H9 (cell line): ENCODE data around the gene IFNG-AS1. TPM values are rescaled to one million over a fixed set of nuclear protein-coding genes. Genes with fewer than 3 reads are reported as not detected.

Experiments
- DNase-seq: peaks from one replicate; pipeline ENCODE4 v3.0.0-alpha.2; 2017
- H2AFZ ChIP-seq: one replicate; pipeline ENCODE4 v1.6.1; 2013; ENCODE audit warnings: mild to moderate bottlenecking, low read length, control low read depth, moderate library complexity
- H2AK5ac ChIP-seq: 2 replicates; pipeline ENCODE4 v1.6.1; 2013; ENCODE audit warnings: low read length, control low read depth, mixed read lengths; ENCODE audit not compliant: insufficient read length
- H2BK120ac ChIP-seq: one replicate; pipeline ENCODE4 v1.6.1; 2013; ENCODE audit warnings: low read depth, mild to moderate bottlenecking, low read length, control low read depth, inconsistent platforms; ENCODE audit not compliant: poor library complexity, severe bottlenecking
- H2BK12ac ChIP-seq: 2 replicates; pipeline ENCODE4 v1.6.1; 2013; ENCODE audit warnings: low read length, control low read depth, mixed read lengths, low read depth; ENCODE audit not compliant: insufficient read length
- H2BK15ac ChIP-seq: 2 replicates; pipeline ENCODE4 v1.6.1; 2013; ENCODE audit warnings: low read depth, low read length, control low read depth
- H2BK20ac ChIP-seq: one replicate; pipeline ENCODE4 v1.6.1; 2013; ENCODE audit warnings: low read depth, mild to moderate bottlenecking, low read length, control low read depth, inconsistent platforms; ENCODE audit not compliant: poor library complexity, severe bottlenecking
- H2BK5ac ChIP-seq: 2 replicates; pipeline ENCODE4 v1.6.1; 2013; ENCODE audit warnings: low read length, control low read depth, mixed read lengths; ENCODE audit not compliant: insufficient read length
- H3K14ac ChIP-seq: 2 replicates; pipeline ENCODE4 v1.6.1; 2013; ENCODE audit warnings: low read length, control low read depth; ENCODE audit not compliant: insufficient read depth
- H3K18ac ChIP-seq: 2 replicates; pipeline ENCODE4 v1.6.1; 2013; ENCODE audit warnings: low read depth, mild to moderate bottlenecking, mixed read lengths, low read length, control low read depth; ENCODE audit not compliant: insufficient read length
- H3K23ac ChIP-seq: 2 replicates; pipeline ENCODE4 v1.6.1; 2013; ENCODE audit warnings: low read length, control low read depth, mixed read lengths, low read depth; ENCODE audit not compliant: insufficient read length
- H3K23me2 ChIP-seq: 2 replicates; pipeline ENCODE4 v1.6.1; 2013; ENCODE audit warnings: low read depth, mild to moderate bottlenecking, mixed read lengths, low read length, control low read depth; ENCODE audit not compliant: insufficient read length, poor library complexity, severe bottlenecking
- H3K27ac ChIP-seq: 2 replicates; pipeline ENCODE4 v1.5.1; 2013; ENCODE audit warnings: low read length, control low read depth, mixed read lengths, low read depth; ENCODE audit not compliant: insufficient read length
- H3K27me3 ChIP-seq: 2 replicates; pipeline ENCODE4 v1.6.1; 2013; ENCODE audit warnings: low read length, control low read depth, inconsistent platforms; ENCODE audit not compliant: insufficient read depth
- H3K4ac ChIP-seq: 2 replicates; pipeline ENCODE4 v1.6.1; 2013; ENCODE audit warnings: low read depth, mild to moderate bottlenecking, control low read depth, inconsistent platforms, low read length, moderate library complexity
- H3K4me1 ChIP-seq: 2 replicates; pipeline ENCODE4 v1.6.1; 2013; ENCODE audit warnings: low read length, control low read depth, inconsistent platforms; ENCODE audit not compliant: insufficient read depth
- H3K4me2 ChIP-seq: 2 replicates; pipeline ENCODE4 v1.6.1; 2013; ENCODE audit warnings: low read length, control low read depth, mixed read lengths; ENCODE audit not compliant: insufficient read length, insufficient read depth
- H3K56ac ChIP-seq: 2 replicates; pipeline ENCODE4 v1.6.1; 2013; ENCODE audit warnings: low read depth, mild to moderate bottlenecking, mixed read lengths, low read length, control low read depth; ENCODE audit not compliant: insufficient read length
- H3K79me1 ChIP-seq: 2 replicates; pipeline ENCODE4 v1.6.1; 2013; ENCODE audit warnings: low read depth, mild to moderate bottlenecking, moderate library complexity, low read length, control low read depth, inconsistent platforms; ENCODE audit not compliant: insufficient read depth, poor library complexity, severe bottlenecking
- H3K79me2 ChIP-seq: 2 replicates; pipeline ENCODE4 v1.6.1; 2013; ENCODE audit warnings: low read length, control low read depth, inconsistent platforms; ENCODE audit not compliant: insufficient read depth
- H3K9ac ChIP-seq: 2 replicates; pipeline ENCODE4 v1.6.1; 2013; ENCODE audit warnings: low read length, control low read depth, mixed read lengths; ENCODE audit not compliant: insufficient read length; ENCODE audit errors: extremely low read depth
- H3K9me3 ChIP-seq: one replicate; pipeline ENCODE4 v1.6.1; 2013; ENCODE audit warnings: low read depth, low read length, inconsistent platforms; ENCODE audit not compliant: control insufficient read depth
- H3T11ph ChIP-seq: one replicate; pipeline ENCODE4 v1.6.1; 2013; ENCODE audit warnings: mild to moderate bottlenecking, low read length, control low read depth, inconsistent platforms
- H4K20me1 ChIP-seq: one replicate; pipeline ENCODE4 v1.6.1; 2013; ENCODE audit not compliant: control insufficient read depth, insufficient read length, insufficient read depth
- H4K5ac ChIP-seq: 2 replicates; pipeline ENCODE4 v1.6.1; 2013; ENCODE audit warnings: low read depth, mild to moderate bottlenecking, mixed read lengths, low read length, control low read depth; ENCODE audit not compliant: insufficient read length
- H4K8ac ChIP-seq: replicated peaks from 2 replicates; pipeline ENCODE4 v1.6.1; 2013; ENCODE audit warnings: low read length, control low read depth, mixed read lengths, low read depth; ENCODE audit not compliant: insufficient read length
- H4K91ac ChIP-seq: 2 replicates; pipeline ENCODE4 v1.6.1; 2013; ENCODE audit warnings: low read depth, mild to moderate bottlenecking, moderate library complexity, mixed read lengths, low read length, control low read depth; ENCODE audit not compliant: insufficient read length
- H3K27ac Mint-ChIP-seq, 3 experiments: 2 replicates in 2 of 3; 3 replicates in 1 of 3; pipeline ENCODE4 v1.8.0; 2020 to 2021; ENCODE audit warnings: mixed read lengths in 3 of 3, mild to moderate bottlenecking in 1 of 3, moderate library complexity in 1 of 3
- H3K27me3 Mint-ChIP-seq: 2 replicates; pipeline ENCODE4 v1.8.0; 2021; ENCODE audit warnings: low read depth, mild to moderate bottlenecking, moderate library complexity, mixed read lengths
- H3K36me3 Mint-ChIP-seq, 3 experiments: 2 replicates in 2 of 3; 3 replicates in 1 of 3; pipeline ENCODE4 v1.8.0; 2020 to 2021; ENCODE audit warnings: low read depth in 3 of 3, mixed read lengths in 3 of 3; ENCODE audit not compliant: insufficient read depth in 1 of 3
- H3K4me1 Mint-ChIP-seq, 2 experiments: 2 replicates each; pipeline ENCODE4 v1.8.0; 2020; ENCODE audit warnings: mixed read lengths in 2 of 2
- H3K4me3 Mint-ChIP-seq, 2 experiments: 2 replicates in 1 of 2; 3 replicates in 1 of 2; pipeline ENCODE4 v1.8.0; 2020 to 2021; ENCODE audit warnings: mild to moderate bottlenecking in 2 of 2, mixed read lengths in 2 of 2, moderate library complexity in 1 of 2
- H3K9me3 Mint-ChIP-seq, 2 experiments: 2 replicates in 1 of 2; 3 replicates in 1 of 2; pipeline ENCODE4 v1.8.0; 2020; ENCODE audit warnings: mild to moderate bottlenecking in 2 of 2, mixed read lengths in 2 of 2, moderate library complexity in 1 of 2
- CTCF ChIP-seq: fragments of 200-600 bp; sonication (generic); conservative IDR thresholded peaks from 3 replicates; pipeline ENCODE4 v1.8.0; 2021; ENCODE audit warnings: antibody characterized with exemption, mild to moderate bottlenecking
- WGBS: extraction: QIAGEN DNeasy Blood & Tissue Kit; methylation state at CpG from one replicate; pipeline ENCODE4 v1.1.7; 2013; ENCODE audit warnings: missing lambda C conversion rate, low lambda C conversion rate, mixed read lengths; ENCODE audit not compliant: insufficient read length; ENCODE audit errors: extremely low coverage; 5-methylcytosine and 5-hydroxymethylcytosine counted together
- total RNA-seq: library from RNA; stranded (reverse); gene quantifications from 2 replicates; pipeline ENCODE4 v1.2.1, GENCODE V29; 2021

The IFNG-AS1 gene
- total RNA-seq, 1 experiment from 2014 or later: not detected

- H3K9ac ChIP-seq: no peak overlapping the region
- no peak overlapping the region for H4K5ac ChIP-seq
- H2BK20ac ChIP-seq: no peak overlapping the region
- TF ChIP-seq CTCF: no peak
- no peaks in the 10 kb centered on the region for H3K79me1 ChIP-seq
- H3K27me3 ChIP-seq: no peaks in the 10 kb centered on the region
- no peaks in the 10 kb centered on the region for H3K9me3 ChIP-seq
- no peak overlapping the region for H3K27ac ChIP-seq
- H3K23me2 ChIP-seq: no peaks in the 10 kb centered on the region
- no peak overlapping the region for H3T11ph ChIP-seq
- H2BK120ac ChIP-seq: no peak overlapping the region
- H3K36me3 Mint-ChIP-seq: no peaks in the 10 kb centered on the region
- H3K27ac Mint-ChIP-seq: no peak overlapping the region
- no peak overlapping the region for H3K18ac ChIP-seq
- no peak overlapping the region for H3K14ac ChIP-seq
- DNase-seq: no peak
- no peaks in the 10 kb centered on the region; the same call in 1 of the 2 replicates for H3K27me3 Mint-ChIP-seq
- no peak overlapping the region for H2AK5ac ChIP-seq
- H3K4me1 Mint-ChIP-seq: no peaks in the 10 kb centered on the region
- WGBS: no CpG with 5 or more reads among the region's 2 CpGs
- no peaks in the 10 kb centered on the region for H3K79me2 ChIP-seq
- H3K4me3 Mint-ChIP-seq: no peak overlapping the region
- no peak overlapping the region for H2BK15ac ChIP-seq
- H3K56ac ChIP-seq: no peak overlapping the region
- no peak overlapping the region for H2BK12ac ChIP-seq
- H4K8ac ChIP-seq: no peak overlapping the region
- H3K4ac ChIP-seq: no peak overlapping the region
- no peak overlapping the region for H3K23ac ChIP-seq
- no peaks in the 10 kb centered on the region for H3K9me3 Mint-ChIP-seq
- no peak overlapping the region for H4K91ac ChIP-seq
- H3K4me2 ChIP-seq: no peak overlapping the region
- H2BK5ac ChIP-seq: no peak overlapping the region
- no peaks in the 10 kb centered on the region for H4K20me1 ChIP-seq
- H3K4me1 ChIP-seq: no peaks in the 10 kb centered on the region
- no peak overlapping the region for H2AFZ ChIP-seq
Observed at GRCh38 chr12:67968321-67968720, 20.9 kb upstream of the IFNG-AS1 start.
